ENCODE data around the gene EEPD1. TPM values are rescaled to one million over a fixed set of nuclear protein-coding genes. Genes with fewer than 3 reads are reported as not detected.

Gene EEPD1
- total RNA-seq, 1 donor from 2014 or later, result 9.8 TPM

DNA sequence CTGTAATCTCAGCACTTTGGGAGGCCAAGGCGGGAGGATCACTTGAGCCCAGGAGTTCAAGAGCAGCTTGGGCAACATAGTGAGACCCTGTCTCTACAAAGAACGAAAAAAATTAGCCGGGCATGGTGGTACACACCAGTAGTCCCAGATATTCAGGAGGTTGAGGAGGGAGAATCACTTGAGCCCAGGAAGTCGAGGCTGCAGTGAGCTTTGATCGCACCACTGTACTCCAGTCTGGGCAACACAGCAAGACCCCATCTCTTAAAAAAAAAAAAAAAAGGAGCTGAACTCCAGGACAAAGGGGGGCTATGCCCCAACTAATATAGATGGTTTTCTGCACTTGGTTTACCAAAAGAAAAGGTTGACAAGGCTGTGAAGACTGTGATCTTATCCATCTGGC is 135.4 kb downstream of the EEPD1 start:
- intact Hi-C loops (cut with DNase I), result no loop called here
- TF ChIP-seq POLR2AphosphoS5 (IDR thresholded peaks at IDR 0.05; ENCODE audit: insufficient read depth in 1 of 2, low read depth in 1 of 2), result no peak
- TF ChIP-seq POLR2A (IDR thresholded peaks at IDR 0.05), result no peak
- TF ChIP-seq, protein P1, sequence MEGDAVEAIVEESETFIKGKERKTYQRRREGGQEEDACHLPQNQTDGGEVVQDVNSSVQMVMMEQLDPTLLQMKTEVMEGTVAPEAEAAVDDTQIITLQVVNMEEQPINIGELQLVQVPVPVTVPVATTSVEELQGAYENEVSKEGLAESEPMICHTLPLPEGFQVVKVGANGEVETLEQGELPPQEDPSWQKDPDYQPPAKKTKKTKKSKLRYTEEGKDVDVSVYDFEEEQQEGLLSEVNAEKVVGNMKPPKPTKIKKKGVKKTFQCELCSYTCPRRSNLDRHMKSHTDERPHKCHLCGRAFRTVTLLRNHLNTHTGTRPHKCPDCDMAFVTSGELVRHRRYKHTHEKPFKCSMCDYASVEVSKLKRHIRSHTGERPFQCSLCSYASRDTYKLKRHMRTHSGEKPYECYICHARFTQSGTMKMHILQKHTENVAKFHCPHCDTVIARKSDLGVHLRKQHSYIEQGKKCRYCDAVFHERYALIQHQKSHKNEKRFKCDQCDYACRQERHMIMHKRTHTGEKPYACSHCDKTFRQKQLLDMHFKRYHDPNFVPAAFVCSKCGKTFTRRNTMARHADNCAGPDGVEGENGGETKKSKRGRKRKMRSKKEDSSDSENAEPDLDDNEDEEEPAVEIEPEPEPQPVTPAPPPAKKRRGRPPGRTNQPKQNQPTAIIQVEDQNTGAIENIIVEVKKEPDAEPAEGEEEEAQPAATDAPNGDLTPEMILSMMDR (IDR thresholded peaks at IDR 0.05), result no peak
- no peak overlapping the region for H3K4me3 ChIP-seq
- no peaks in the 10 kb centered on the region for H3K36me3 ChIP-seq
- no peaks in the 10 kb centered on the region for H3K27me3 ChIP-seq
- no peak for DNase-seq (ENCODE audit: extremely low spot score in 2 of 2)
- H3K27ac ChIP-seq, result no peak overlapping the region
- peaks cover 37% of the 10 kb centered on the region for H3K4me1 ChIP-seq
- H3K9me3 ChIP-seq, result no peaks in the 10 kb centered on the region

DNA sequence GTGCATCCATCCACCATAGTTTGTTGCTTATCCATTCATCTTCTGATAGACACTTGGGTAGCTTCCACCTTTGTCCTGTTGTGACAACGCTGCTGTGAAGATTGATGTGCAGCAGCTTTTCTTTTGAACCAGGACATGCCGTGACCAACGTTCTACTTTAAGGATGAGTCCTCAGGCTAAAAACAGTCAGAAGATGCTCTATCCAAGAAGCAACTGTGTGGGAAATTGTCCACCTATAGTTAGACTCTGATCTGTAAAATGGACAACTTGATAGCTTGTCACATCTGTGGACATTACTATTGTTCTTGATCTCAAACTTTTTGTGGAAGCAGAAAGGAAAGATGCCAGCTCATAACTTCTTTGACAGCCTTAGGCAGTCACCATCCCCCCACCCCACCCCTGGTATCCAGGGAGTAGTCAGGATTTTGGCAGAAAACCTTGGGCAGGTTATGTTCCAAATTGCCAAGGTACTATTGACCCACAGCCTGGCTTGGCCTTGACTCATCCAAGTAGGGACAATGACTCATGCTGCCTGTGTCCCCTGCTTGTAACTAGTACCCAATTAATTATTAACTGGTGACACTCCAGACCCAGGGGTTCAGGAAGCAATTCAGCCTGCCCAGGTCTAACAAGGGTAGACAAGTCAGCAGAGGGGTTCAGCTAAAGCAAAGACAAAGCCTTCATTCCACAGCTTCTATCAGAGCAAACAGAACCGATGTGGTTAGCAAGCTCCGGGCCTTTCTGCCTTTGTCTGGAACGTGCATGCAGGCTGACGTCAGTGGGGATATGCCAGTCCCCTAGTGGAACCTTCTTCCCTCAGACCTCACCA is 137.0 kb downstream of the EEPD1 start:
- Histone ChIP-seq H3K36me3 (no peaks in the 10 kb centered on the region), H3K4me3 (no peak overlapping the region), H3K27me3 (no peaks in the 10 kb centered on the region), H3K9me3 (no peaks in the 10 kb centered on the region), H3K27ac (no peak overlapping the region), H3K4me1 (peaks cover 33% of the 10 kb centered on the region)
- no peak for DNase-seq (ENCODE audit: extremely low spot score in 2 of 2)
- no peak for TF ChIP-seq POLR2AphosphoS5 (IDR thresholded peaks at IDR 0.05; ENCODE audit: insufficient read depth in 1 of 2, low read depth in 1 of 2)
- TF ChIP-seq, protein P1 (IDR thresholded peaks at IDR 0.05), result no peak
- TF ChIP-seq POLR2A (IDR thresholded peaks at IDR 0.05), result no peak
- intact Hi-C loops (cut with DNase I), result loop anchor here (5.0 kb wide), 1 partner anchor 303 kb away; no protein-coding TSS in a partner anchor

DNA sequence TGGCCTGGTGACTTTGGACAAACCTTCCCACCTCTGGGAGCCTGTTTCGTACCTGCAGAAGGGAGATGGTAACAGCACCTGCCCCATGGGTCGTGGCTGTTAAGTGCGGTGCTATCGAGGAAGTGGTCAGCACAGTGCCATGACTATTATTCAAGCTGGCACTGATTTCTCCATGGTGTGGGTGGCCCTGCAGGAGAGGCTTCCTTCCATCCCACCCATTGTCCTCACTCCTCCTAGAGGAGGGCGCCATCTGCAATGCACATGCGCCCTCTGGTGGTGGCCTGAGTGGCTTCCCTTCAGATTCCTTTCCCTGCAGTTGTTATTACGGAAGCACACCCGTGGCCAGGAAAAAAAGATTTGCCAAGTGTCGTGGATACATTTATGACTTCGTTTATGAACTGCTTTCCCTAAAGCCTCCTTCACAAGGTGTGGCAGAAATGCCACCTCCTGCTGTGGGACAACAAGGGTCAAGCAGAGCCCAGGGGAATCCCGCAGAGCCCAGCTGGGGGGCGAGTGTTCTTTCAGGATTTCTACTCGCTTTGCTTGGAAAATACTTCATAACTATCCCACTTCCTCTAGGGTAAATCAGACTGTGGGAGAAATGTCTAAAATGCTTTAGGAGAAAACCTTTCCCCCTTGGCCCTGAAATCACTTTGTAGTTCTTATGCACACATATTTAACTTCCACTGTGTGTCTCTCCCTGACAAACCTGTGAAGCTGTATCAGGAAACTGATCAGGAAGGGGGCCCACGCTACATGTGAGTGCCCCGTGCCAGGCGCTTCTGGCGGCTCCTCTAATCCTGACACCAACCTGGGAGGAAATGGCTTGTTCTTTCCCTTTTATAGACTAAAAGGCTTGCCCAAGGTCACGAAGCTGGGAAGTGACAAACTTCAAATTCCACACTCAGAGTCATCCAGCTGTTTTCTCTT is 138.6 kb downstream of the EEPD1 start:
- Histone ChIP-seq H3K4me1 (peaks cover 23% of the 10 kb centered on the region), H3K27me3 (no peaks in the 10 kb centered on the region), H3K9me3 (no peaks in the 10 kb centered on the region), H3K27ac (peak overlapping the region; percentile 81), H3K36me3 (no peaks in the 10 kb centered on the region), H3K4me3 (peak overlapping the region; percentile 23 to 38)
- DNase-seq (ENCODE audit: extremely low spot score in 2 of 2), result no peak
- TF ChIP-seq POLR2AphosphoS5 (IDR thresholded peaks at IDR 0.05; ENCODE audit: insufficient read depth in 1 of 2, low read depth in 1 of 2) (peak; percentile 39 to 72), POLR2A (IDR thresholded peaks at IDR 0.05) (no peak)
- TF ChIP-seq, protein P1 (IDR thresholded peaks at IDR 0.05), result peak; percentile 93 to 98 (median 94)
- intact Hi-C loops (cut with DNase I), result loop anchor here (5.0 kb wide), 1 partner anchor 304 kb away; no protein-coding TSS in a partner anchor

DNA sequence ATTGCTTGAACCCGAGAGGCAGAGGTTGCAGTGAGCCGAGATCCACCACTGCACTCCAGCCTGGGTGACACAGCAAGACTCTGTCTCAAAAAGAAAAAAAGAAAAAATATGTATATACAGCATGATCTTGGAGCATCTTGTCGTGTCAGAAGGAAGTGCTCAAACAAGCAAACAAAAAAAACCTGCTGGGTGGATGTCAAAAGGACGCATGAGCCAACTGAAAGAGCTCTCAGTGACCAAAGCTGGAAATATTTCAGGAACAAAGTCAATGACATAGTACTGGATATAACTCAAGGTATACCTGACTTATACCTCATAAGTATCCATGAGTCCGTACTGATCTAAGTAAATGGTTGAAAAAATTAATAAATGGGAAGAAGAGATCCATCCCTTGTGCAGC is 142.0 kb downstream of the EEPD1 start:
- no peaks in the 10 kb centered on the region for H3K9me3 ChIP-seq
- peaks cover 0 to 12% of the 10 kb centered on the region in 2 donors for H3K36me3 ChIP-seq
- no peak overlapping the region for H3K27ac ChIP-seq
- no peak for DNase-seq (ENCODE audit: extremely low spot score in 2 of 2)
- intact Hi-C loops (cut with DNase I), result no loop called here
- peaks cover 20% of the 10 kb centered on the region for H3K4me1 ChIP-seq
- TF ChIP-seq POLR2A (IDR thresholded peaks at IDR 0.05) (no peak), POLR2AphosphoS5 (IDR thresholded peaks at IDR 0.05; ENCODE audit: insufficient read depth in 1 of 2, low read depth in 1 of 2) (no peak)
- TF ChIP-seq, protein P1 (IDR thresholded peaks at IDR 0.05), result no peak
- no peaks in the 10 kb centered on the region for H3K27me3 ChIP-seq
- H3K4me3 ChIP-seq, result no peak overlapping the region
